ELR (cell line): ENCODE data around the gene PHGDH.

Experiments
- DNase-seq: peaks from one replicate; pipeline ENCODE4 v3.0.0-alpha.2; 2015; ENCODE audit warnings: low read depth

Gene PHGDH

GRCh38 chr1:119732465-119733168 lies 20.9 kb downstream of the PHGDH start:
- DNase-seq: no peak

GRCh38 chr1:119733754-119734153 lies 22.0 kb downstream of the PHGDH start:
- no peak for DNase-seq

GRCh38 chr1:119735217-119735616 lies 23.5 kb downstream of the PHGDH start:
- DNase-seq: no peak

GRCh38 chr1:119736649-119737039 lies 24.9 kb downstream of the PHGDH start:
- no peak for DNase-seq

GRCh38 chr1:119737040-119737682 lies 25.4 kb downstream of the PHGDH start:
- DNase-seq: no peak

- DNase-seq: no peak
These were observed 26.5 kb downstream of the PHGDH start for GRCh38 chr1:119738100-119738720.

GRCh38 chr1:119739150-119739549 lies 27.4 kb downstream of the PHGDH start:
- no peak for DNase-seq

GRCh38 chr1:119740261-119740660 lies 28.5 kb downstream of the PHGDH start:
- no peak for DNase-seq

GRCh38 chr1:119740896-119741780 lies 29.4 kb downstream of the PHGDH start:
- no peak for DNase-seq

GRCh38 chr1:119742202-119742601 lies 30.5 kb downstream of the PHGDH start:
- DNase-seq: no peak

- DNase-seq: no peak
These were observed 30.9 kb downstream of the PHGDH start for GRCh38 chr1:119742677-119743076.

GRCh38 chr1:119743308-119743707 lies 31.6 kb downstream of the PHGDH start:
- no peak for DNase-seq

- DNase-seq: peak; percentile 75
These were observed 32.3 kb downstream of the PHGDH start for GRCh38 chr1:119743776-119744597.

- DNase-seq: no peak
These were observed 32.8 kb downstream of the PHGDH start for GRCh38 chr1:119744598-119744942.

GRCh38 chr1:119745034-119745433 lies 33.3 kb downstream of the PHGDH start:
- DNase-seq: no peak

GRCh38 chr1:119747451-119747850 lies 35.7 kb downstream of the PHGDH start:
- no peak for DNase-seq

- no peak for DNase-seq
These were observed 36.3 kb downstream of the PHGDH start for GRCh38 chr1:119748040-119748439.

- DNase-seq: no peak
These were observed 40.9 kb downstream of the PHGDH start for GRCh38 chr1:119752592-119752991.

GRCh38 chr1:119758584-119758983 lies 46.9 kb downstream of the PHGDH start:
- DNase-seq: no peak

GRCh38 chr1:119762409-119762808 lies 50.7 kb downstream of the PHGDH start:
- no peak for DNase-seq

- no peak for DNase-seq
These were observed 51.2 kb downstream of the PHGDH start for GRCh38 chr1:119762953-119763352.

GRCh38 chr1:119764220-119764619 lies 52.5 kb downstream of the PHGDH start:
- DNase-seq: no peak
